Fibroblast of mammary gland (primary cell): Measurements from ENCODE around the gene FHAD1.

ENCODE experiments used
- DNase-seq: peaks from one replicate; pipeline ENCODE4 v3.0.0-alpha.2; 2010; ENCODE audit warnings: low read depth
- H3K4me3 ChIP-seq: 2 replicates; pipeline ENCODE4 v1.5.1; 2011; ENCODE audit warnings: low read depth, mild to moderate bottlenecking, low read length, moderate library complexity; ENCODE audit not compliant: control insufficient read depth
- CTCF ChIP-seq: conservative IDR thresholded peaks from 2 replicates; pipeline ENCODE4 v1.5.1; 2011; ENCODE audit warnings: low read depth, low read length, inconsistent platforms; ENCODE audit not compliant: control insufficient read depth, insufficient read depth

The FHAD1 gene

GRCh38 chr1:15212216-15212953 lies 34.6 kb upstream of the FHAD1 start:
- DNase-seq: no peak
- no peak for TF ChIP-seq CTCF
- no peak overlapping the region for H3K4me3 ChIP-seq

GRCh38 chr1:15212954-15213291 lies 34.1 kb upstream of the FHAD1 start:
- H3K4me3 ChIP-seq: no peak overlapping the region
- no peak for TF ChIP-seq CTCF
- no peak for DNase-seq

- no peak for TF ChIP-seq CTCF
- H3K4me3 ChIP-seq: no peak overlapping the region
- DNase-seq: peak; percentile 40
Observed at GRCh38 chr1:15213341-15213821, 33.6 kb upstream of the FHAD1 start.

GRCh38 chr1:15214527-15214926 lies 32.5 kb upstream of the FHAD1 start:
- peak; percentile 64 for DNase-seq
- TF ChIP-seq CTCF: no peak

GRCh38 chr1:15215116-15215515 lies 31.9 kb upstream of the FHAD1 start:
- no peak overlapping the region for H3K4me3 ChIP-seq
- no peak for TF ChIP-seq CTCF
- no peak for DNase-seq

More at GRCh38 chr1:15214527-15214926, 32.5 kb upstream of the FHAD1 start:
- no peak overlapping the region for H3K4me3 ChIP-seq

GRCh38 chr1:15217654-15218053 lies 29.4 kb upstream of the FHAD1 start:
- H3K4me3 ChIP-seq: no peak overlapping the region
- TF ChIP-seq CTCF: no peak
- no peak for DNase-seq
